ENCODE results near the gene GTF2H2C_2.
"Not testable (repeated sequence)": the region's sequence is repeated elsewhere in the genome, so short reads cannot be mapped to it uniquely, and the experiment has no call there.

The GTF2H2C_2 gene

GRCh38 chr5:70415117-70415516 lies at the start of gene GTF2H2C_2:
GTF2H2C_2 (plus strand) TSS chr5:70415368.
- not testable (repeated sequence) for DNase-seq

- peak; percentile 65 for DNase-seq
These were observed 14.0 kb upstream of the GTF2H2C_2 start for GRCh38 chr5:70400984-70401686.

- not testable (repeated sequence) for DNase-seq
These were observed 6.2 kb downstream of the GTF2H2C_2 start for GRCh38 chr5:70421322-70421721.

GRCh38 chr5:70423215-70423614 lies 8.0 kb downstream of the GTF2H2C_2 start:
- not testable (repeated sequence) for DNase-seq

- DNase-seq = not testable (repeated sequence)
These were observed 23.4 kb downstream of the GTF2H2C_2 start for GRCh38 chr5:70438518-70438917.

GRCh38 chr5:70449565-70449964 lies 34.4 kb downstream of the GTF2H2C_2 start:
- DNase-seq = not testable (repeated sequence)

- not testable (repeated sequence) for DNase-seq
These were observed 36.2 kb downstream of the GTF2H2C_2 start for GRCh38 chr5:70451249-70451984.

DNA sequence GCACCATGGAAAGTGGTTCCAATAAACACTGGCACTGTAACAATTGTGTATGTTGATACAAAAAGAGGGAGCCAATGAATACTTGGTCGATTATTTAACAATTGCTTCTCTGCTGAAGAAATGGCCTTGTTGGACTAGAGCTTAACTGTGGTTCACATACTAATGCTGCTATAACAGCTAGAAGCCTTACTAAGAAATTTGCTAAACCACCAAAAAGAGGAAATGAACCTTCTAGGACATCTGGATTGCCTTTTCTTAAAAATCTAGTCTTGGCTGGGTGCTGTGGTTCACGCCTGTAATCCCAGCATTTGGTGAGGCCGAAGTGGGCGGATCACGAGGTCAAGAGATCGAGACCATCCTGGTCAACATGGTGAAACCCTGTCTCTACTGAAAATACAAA lies 41.9 kb downstream of the GTF2H2C_2 start:
- not testable (repeated sequence) for DNase-seq

GRCh38 chr5:70459188-70459587 lies 44.0 kb downstream of the GTF2H2C_2 start:
- DNase-seq = not testable (repeated sequence)

- DNase-seq = not testable (repeated sequence)
These were observed 46.8 kb downstream of the GTF2H2C_2 start for GRCh38 chr5:70461984-70462383.

- DNase-seq = not testable (repeated sequence)
These were observed 49.0 kb downstream of the GTF2H2C_2 start for GRCh38 chr5:70464019-70464637.

DNA sequence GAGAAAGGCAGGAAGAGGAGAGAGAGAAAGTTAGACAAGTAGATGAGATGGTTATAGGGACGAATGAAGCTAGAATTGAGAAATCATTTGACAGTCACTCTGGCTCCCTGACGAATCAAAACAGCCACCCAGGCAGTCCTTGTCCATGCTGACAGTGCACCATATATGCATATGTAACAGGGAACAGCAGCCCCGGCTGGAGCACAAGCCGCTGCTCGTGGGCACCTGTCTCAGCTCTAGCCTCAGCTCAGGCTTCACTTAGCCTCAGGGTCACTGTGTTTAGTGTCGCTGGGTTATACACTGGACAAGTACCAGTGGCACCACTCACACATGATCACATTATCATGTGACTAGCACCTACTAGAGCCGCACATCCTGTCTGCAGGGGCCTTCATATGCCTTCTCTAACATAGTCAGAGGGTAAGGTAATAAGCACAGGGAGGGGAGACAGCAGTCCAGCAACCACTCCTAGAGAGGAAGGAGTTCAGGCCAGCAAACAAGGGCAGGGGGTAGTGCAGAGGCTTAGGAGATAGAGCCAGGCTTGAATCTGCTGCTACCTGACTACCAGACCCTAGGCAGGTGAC lies 54.9 kb downstream of the GTF2H2C_2 start:
- DNase-seq = not testable (repeated sequence)
